Measurements from ENCODE around the gene LHFPL3.
"Not testable (repeated sequence)": the region's sequence is repeated elsewhere in the genome, so short reads cannot be mapped to it uniquely, and the experiment has no call there.

The LHFPL3 gene

DNA sequence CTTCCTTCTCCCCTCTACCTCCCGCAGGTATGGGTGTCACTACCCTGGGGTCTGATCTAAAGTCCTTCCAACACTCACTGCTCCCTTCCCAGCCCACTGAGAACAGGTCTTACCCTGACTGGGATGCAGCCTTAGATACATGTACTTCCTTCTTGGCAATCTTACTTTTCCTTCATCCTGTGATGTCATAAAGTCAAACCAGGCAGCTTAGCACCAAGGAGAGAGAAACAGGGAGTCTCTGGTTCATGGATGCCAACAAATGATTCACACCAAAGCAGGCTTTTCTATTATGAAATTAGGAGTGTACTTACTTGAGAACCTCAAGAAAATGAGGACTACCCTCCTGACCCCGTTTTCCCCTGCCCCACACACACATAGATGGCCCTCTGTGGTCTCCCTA lies 574.6 kb downstream of the LHFPL3 start:
- DNase-seq, result no peak

DNA sequence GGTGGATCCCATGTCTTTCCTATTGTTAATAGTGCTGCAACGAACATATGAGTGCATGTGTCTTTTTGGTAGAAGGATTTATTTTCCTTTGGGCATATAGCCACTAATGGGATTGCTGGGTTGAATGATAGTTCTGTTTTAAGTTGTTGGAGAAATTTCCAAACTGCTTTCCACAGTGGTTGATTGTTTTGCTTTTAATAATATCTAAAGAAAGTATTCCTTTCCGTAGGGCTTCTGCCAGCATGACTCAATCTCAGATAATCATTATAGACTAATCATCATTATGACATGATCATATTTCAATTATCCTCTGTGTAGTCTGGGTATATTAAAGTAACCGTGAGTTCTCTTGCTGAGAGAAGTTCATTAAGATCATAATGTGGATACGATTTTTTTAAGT lies 575.4 kb downstream of the LHFPL3 start:
- DNase-seq, result no peak

DNA sequence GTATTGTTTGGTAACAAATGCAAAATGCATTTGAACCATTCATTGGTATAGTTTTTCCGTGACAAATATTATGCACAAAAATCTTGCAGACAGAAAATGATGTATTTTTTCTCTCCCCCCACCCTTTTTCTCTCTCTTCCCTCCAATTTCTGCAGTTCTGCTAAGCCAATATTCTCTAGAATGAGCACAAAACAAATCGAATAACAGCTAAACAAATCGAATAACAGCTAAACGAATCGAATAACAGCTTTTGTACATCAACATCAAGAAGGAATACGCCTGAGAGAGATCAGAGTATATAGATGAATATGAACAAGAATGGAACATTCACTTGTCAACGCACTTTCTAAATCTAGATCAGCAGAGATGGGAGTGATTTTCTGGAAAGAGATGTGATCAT lies 577.6 kb downstream of the LHFPL3 start:
- no peak for DNase-seq

DNA sequence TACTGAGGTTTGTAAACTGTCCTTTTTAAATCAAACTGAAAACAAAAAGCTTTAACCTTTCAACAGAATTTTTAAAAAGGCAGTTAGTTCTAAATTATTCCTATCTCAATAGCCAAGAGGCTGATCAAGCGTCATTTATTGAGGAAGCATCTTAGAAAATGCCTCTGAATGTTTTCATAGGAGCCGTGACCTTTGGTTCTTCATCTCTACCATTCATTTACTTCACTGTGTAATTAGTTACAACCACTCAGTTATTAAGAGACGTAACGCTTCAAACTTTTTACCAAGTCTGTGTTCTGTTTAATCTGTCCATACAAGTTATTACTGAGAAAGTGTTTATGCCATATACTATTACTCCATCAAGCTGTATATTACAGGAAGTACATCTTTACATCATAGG lies 578.2 kb downstream of the LHFPL3 start:
- DNase-seq, result no peak

DNA sequence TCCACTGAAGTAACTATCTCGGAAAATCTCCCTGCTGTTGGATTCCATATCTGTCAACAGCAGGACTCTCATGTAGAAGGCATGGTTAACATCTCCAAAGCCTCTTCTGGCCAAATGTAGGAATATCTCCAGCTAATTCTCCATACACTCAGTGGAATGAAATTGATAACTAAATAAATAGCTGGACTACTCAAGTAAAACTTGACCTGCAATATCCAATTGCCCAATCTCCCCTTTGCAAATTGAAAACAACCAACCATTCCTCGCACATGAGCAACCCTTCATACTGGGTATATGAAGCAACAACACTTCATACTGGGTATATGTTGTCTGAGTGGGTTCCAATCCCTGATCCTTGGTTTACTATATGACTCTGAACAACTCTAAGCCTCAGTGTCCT lies 580.2 kb downstream of the LHFPL3 start:
- DNase-seq, result no peak

DNA sequence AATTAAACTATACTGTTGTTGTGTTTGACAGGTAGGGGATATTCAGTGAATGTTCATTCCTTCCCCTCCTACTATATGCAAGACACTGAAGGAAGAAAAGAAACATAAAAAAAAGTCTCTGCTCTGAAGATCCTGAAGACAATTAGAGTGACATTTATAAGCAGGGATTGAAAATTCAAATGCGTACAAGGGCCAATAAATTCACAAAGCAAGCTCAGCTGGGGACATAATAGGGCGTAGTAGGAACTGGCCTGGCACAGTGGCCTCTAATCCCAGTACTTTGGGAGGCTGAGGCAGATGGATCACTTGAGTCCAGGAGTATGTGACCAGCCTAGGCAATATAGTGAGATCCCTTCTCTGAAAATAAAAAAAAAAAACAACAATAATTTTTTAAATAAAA lies 580.7 kb downstream of the LHFPL3 start:
- no peak for DNase-seq

DNA sequence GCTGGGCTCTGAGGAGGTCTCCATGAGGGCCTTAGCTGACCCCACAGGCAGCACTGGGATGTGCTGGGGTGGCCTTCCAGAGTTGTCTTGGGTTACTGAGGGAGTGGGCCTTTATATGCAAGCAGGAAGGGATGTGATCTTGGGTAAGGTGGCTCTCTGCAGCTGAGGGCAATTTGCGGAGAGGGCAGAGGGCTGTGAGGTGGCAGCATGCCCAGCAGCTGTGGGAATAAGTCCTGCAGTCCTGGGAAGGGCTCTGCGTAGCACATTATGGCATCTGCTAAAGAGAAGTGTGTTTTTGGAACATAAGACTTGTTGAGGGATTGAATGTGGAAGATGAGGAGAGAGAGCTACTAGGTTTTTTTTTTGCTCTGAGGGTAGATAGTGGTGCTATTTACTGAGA lies 586.0 kb downstream of the LHFPL3 start:
- DNase-seq, result no peak

DNA sequence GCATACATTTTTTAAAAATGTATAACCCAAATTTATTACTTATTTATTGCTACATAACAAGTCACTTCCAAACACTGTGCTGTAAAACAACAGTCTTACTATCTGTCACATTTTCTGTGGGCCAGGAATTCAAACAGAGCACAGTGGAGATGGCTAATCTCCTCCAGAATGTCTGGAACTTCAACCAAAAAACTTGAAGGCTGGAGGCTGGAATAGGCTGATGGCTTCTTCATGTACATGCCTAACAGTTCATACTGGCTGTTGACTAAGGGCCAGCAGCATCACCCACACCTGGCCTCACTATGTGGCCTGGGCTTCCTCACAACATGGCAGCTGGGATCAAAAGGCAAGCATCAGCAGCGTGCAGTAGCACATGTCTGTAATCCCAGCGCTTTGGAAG lies 593.2 kb downstream of the LHFPL3 start:
- DNase-seq, result no peak

DNA sequence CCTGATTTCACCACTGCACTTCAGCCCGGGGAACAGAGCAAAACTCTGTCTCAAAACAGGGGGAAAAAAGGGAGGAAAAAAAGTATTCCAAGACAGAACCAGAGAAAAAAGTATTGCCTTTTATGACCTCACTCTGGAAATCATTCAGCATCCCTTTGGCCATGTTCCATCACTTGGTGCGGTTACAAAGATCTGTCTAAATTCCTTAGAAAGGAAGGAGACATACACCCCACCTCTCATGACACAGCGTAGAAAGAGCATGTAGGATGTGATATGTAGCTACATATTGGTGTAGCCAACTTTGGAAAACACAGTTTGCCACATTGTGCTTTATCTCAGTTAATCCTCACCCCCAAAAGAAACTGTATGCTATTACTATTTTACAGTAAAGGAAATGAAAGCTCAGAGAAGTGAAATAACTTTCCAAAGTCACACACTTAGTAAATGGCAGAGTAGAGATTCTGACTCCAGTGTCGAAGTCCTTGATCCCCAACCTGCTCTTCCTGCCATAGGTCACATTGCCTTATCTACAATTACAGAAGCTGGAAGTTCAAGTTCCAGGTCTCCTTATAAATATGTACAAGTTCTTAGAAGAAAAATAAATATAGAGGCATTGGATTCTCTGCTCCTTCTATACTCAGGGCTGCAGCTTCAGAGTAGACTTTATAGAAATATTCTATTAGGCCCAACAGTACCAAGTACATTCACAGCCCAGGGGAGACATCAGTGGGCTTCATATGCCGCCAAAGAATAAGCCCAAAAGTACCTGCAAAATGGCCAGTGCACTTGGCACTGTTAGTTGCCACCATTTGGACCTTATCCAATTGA lies 594.0 kb downstream of the LHFPL3 start:
- DNase-seq, result no peak

DNA sequence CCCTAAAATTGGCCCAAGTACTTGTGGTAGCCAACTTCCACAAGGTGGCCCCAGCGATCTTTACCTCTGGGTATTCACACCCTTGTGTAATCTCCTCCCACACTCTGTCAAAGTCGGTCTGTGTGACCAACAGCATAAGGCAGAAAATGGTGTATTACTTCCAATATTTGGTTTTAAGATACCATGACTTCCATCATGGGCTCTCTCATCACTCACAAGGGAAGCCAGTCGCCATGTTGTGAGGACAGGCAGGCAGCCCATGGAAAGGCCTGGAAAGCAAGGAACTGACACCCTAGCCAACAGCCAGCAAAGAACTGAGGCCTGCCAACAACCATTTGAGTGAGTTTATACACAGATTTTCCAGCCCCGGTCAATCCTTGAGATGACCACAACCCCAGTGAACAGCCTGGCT lies 594.6 kb downstream of the LHFPL3 start:
- peak; percentile 73 to 81 for DNase-seq

DNA sequence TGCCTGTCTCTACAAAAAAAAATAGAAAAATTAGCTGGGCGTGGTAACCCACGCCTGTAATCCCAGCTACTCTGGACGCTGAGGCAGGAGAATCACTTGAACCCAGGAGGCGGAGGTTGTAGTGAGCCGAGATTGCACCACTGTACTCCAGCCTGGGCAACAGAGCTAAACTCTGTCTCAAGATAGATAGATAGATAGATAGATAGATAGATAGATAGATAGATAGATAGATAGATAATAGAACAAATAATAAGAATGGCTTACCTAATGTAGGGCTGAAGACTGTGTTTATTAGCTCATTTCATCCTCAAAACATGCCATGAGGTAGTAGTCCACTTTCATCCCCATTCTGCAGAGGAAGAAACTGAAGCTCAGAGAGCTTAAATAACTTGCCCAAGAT lies 597.8 kb downstream of the LHFPL3 start:
- DNase-seq, result not testable (repeated sequence)

DNA sequence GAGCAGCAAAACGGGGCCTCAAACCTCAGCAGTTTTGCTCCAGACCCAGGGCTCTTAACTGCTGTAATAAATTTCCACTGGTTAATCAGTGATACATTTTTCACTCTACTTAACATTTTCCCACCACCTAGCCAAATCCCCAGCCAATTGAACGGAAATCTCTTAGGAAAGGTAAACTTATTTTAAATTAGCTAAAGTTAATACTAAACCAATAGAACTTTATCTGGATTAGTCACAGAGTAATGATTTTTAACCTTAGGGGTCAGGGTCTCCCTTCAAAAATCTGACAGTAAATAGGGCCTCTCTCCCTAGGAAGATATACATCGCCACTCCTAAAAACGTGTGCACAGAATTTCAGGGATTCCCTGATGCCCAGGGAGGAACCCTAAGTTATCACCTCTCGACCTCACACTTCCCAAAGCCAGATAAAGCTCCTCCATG lies 598.2 kb downstream of the LHFPL3 start:
- no peak for DNase-seq

DNA sequence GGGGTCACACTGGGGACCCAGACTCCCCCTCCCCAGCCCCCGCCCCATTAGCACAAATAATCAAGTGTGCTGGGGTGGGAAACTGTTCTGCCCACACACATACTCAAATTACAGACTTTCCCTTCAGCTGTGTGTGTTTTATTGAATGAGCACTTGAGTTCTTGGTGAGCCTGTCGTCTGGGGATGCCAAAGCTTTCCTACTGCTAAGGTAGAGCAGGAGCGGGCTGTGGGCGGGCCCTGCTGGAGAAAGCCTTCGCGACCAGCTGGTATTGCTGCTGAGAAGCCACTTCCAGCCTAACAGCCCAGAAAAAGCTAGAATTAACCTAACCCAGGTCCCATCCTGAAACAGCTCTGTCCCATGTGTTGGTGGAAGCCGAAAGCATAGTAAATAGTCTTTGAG lies 598.7 kb downstream of the LHFPL3 start:
- no peak for DNase-seq

DNA sequence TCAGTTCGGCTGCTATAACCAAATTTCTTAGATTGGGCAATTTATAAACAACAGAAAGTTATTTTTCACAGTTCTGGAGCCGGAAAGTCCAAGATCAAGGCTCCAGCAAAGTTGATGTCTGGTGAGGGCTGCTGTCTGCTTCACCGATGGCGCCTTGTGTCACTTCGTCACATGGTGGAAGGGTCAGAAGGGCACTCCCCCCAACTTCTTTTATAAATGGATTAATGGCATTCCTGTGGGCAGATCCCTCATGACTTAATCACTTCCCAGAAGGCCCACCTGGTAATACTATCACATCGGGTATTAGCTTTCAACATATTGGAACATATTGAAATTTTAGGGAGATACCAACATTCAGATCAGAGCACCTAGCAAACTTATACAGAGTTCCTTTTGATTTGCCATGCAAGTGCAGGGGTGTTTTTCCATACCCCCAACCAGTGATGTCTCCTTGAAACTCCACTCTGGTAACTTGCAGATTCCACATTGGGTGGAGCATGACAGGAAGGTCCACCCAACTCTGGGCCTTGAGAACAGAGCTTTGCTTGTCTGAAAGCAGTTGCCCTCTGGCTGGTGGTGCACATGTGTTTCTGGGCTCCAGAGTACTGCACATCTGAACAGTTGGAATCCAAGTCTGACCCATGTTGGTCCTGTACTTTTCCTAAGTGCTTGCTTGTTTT lies 600.5 kb downstream of the LHFPL3 start:
- DNase-seq, result no peak

DNA sequence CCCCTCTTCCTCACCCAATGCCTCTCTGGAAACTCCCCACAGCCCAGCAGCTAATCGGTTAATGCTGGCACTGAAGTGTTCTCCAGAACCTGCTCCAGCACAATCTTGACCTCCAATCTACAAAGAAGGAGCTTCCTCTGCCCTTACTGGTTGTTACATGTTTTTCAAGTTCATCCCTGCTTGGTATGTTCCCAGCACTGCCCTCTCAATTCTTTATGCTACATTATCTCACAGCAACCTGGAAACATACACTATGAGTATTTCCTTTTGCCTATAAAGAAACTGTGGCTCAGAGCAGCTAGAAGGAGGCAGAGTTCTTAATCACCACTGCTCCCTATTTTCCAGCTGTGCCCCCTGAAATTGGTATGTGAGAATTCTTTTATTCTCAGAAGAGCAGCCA lies 601.5 kb downstream of the LHFPL3 start:
- no peak for DNase-seq

DNA sequence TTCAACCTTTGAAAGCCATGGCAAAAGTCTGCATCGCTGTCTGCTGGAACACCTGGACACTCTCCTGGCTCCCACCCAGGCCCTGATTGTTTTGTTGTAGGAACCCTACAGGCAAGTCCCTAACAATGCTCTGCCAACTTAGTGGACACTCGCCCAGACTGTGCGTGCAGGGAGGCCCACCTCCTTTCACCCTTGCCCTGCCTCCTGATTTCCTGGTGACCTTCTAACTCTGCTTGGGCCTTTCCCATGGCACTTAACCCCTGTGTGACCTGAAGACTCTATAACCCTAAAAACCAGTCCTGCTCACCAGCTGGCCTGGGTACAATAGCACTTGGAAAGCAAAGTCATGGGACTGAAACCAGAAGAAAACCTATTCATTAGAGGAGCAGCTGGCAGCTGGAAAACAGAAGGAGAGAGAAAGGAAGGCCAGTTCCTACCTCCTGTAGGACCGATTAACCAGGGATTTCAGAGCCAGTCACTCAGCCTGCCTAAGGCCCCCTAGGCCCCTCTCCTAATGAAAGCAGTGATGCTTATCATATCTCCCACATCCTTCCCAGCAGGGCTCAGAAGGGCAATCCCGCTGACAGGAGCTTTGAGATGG lies 602.9 kb downstream of the LHFPL3 start:
- no peak for DNase-seq

DNA sequence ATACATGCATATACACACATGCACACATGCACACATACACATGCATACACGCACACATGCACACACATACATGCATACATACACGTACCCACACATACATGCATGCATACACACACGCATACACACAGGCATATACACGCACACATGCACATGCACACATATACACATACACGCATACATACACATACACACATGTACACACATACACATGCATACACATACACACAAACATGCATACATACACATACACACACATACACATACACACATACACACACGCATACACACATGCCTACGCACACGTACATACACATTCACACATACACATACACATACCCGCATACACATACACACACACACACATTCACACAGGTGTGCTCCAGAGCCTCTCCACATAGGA lies 604.6 kb downstream of the LHFPL3 start:
- DNase-seq, result no peak

DNA sequence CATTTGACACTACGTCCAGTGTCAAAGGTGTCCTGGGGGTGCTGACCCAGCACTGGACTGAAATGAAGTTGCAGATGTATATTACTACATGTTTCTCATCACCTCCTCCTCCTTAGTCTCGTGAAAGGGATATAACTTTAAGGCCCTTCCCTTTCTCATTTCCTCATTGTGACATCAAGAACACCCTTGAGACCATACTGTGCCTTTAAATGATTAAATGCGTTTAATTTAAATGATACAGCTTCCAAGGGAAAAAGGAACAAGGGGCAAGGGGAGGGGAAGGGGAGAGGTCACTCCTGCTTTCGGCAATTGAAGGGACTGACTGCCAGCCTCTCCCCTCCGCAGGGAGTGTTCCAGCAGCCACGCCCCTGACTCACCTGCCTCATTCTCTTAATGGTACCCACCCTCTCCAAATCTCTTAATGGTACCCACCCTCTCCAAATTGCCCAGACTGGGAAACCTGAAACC lies 605.2 kb downstream of the LHFPL3 start:
- DNase-seq, result no peak

DNA sequence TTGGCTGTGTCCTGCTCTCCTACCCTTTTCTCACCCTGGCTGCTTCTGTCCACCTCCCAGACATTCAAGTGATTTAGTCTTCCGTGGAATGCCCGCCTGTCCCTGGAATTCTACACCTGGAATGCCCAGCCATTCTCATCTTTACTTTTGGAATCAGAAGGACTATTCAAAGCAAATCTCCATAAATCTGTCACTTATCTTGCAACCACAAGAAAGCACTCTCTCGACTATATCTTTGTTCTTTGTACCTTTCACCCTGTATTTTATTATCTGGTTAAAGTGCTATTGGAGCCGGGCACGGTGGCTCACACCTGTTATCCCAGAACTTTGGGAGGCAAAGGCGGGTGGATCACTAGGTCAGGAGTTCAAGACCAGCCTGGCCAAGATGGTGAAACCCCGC lies 606.3 kb downstream of the LHFPL3 start:
- DNase-seq, result no peak

DNA sequence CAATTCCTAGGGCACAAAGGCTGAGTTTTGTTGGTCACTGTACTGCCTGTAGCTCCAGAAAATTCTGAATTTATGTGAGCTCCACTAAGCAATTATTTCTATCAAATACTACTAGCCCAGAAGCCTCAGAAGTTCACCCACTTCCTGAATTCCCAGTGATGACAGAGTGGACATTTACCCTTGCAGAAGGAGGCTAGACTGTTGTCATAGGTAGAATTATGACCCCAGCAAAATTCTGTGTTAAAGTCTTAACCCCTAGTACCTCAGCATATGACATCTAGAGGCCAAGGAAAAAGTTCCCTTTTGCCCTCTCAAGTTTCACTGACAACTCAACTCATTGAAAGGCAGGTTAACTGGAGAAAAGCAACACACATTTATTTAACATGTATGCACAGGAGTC lies 606.9 kb downstream of the LHFPL3 start:
- DNase-seq, result no peak

DNA sequence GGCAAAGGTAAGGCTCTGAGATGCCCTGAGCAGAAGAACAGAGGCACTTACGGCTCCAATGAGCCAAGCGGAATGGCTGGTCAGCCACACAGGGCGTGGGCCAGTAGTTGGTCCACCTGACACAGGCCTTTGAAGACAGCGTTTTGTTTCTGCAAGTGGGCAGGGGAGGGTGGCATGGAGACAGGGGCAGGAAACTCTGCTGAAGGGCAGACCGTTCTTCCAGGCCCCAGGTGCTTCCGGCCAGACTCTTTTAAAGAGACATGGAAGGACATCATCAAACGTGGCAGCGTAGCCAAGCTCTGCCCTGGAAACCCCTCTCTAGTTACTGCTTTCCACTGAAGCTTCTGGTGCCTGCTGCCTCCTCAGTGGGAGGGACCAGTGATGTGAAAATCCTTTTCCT lies 608.1 kb downstream of the LHFPL3 start:
- DNase-seq, result no peak

DNA sequence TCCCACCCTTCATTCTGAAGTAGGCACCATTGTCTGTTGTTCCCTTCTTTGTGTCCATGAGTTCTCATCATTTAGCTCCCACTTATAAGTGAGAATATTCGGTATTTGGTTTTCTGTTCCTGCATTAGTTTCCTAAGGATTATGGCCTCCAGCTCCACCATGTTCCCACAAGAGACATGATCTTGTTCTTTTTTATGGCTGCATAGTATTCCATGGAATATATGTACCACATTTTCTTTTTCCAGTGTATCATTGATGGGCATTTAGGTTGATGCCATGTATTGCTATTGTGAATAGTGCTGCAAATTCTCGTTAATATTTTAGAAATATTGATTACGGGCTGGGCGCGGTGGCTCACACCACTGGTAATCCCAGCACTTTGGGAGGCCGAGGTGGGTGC lies 609.1 kb downstream of the LHFPL3 start:
- DNase-seq, result not testable (repeated sequence)

DNA sequence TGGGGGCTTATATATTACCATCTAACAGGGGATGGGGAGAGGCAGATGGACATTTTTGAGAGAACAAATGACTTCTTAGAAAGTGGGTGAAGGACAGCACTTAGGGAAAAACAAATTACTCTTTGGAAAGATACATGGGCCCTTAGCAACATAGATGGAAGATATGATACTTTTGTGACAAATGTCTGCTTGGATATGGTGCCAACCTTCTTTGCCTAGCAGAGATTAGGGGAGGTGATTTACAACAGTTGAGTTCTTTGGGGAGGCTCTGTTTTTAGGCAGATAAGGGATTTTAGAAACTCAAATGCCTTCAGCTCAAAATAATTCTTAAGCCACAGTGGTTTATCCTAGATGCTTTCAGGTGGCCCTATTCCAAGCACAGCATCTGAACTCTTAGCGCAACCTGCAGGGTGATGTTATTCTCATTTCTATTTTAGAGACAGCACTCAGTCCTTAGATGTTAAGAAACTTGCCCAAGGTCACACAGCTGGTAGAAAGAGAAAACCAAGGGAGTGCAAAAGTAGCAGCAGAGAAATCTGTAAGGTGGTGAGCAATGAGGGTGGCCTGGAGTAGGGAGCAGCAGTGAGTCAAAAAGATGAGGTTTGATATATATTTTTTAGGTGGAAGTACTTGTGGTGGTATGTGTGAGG lies 610.5 kb downstream of the LHFPL3 start:
- no peak for DNase-seq

Measured in activated CD4-positive, alpha-beta T cell treated with anti-CD3 and anti-CD28 coated beads, Interleukin-2, amount 50 U/mL, for 48 hours (primary cell).